Liver (tissue), 9 donors: ENCODE data around the gene TTC21A. TPM values are rescaled to one million over a fixed set of nuclear protein-coding genes. Genes with fewer than 3 reads are reported as not detected.

Source experiments
- DNase-seq: peaks from one replicate; pipeline ENCODE4 v3.0.0-alpha.2; 2017; ENCODE audit warnings: low spot score
- H3K27ac ChIP-seq, 2 donors: one replicate each; pipeline ENCODE4 v1.7.0; 2013; ENCODE audit warnings: inconsistent platforms in 2 of 2, low read length in 2 of 2, control low read depth in 1 of 2, low read depth in 1 of 2, mild to moderate bottlenecking in 1 of 2
- H3K27me3 ChIP-seq, 4 donors: one replicate each; pipeline versions ENCODE4 v1.6.1 to v1.7.0; 2013; ENCODE audit warnings: low read length in 3 of 4, inconsistent platforms in 1 of 4, mild to moderate bottlenecking in 1 of 4, moderate library complexity in 1 of 4; ENCODE audit not compliant: control insufficient read depth in 4 of 4, insufficient read depth in 4 of 4
- H3K36me3 ChIP-seq, 4 donors: one replicate each; pipeline versions ENCODE4 v1.6.1 to v1.7.0; 2013; ENCODE audit warnings: low read length in 3 of 4, mild to moderate bottlenecking in 3 of 4, low read depth in 1 of 4, moderate library complexity in 1 of 4; ENCODE audit not compliant: control insufficient read depth in 4 of 4, insufficient read depth in 3 of 4
- H3K4me1 ChIP-seq, 4 donors: one replicate each; pipeline versions ENCODE4 v1.6.1 to v1.7.0; 2013; ENCODE audit warnings: low read length in 3 of 4, mild to moderate bottlenecking in 3 of 4, moderate library complexity in 1 of 4; ENCODE audit not compliant: control insufficient read depth in 4 of 4, insufficient read depth in 4 of 4
- H3K4me3 ChIP-seq, 3 donors: one replicate each; pipeline versions ENCODE4 v1.6.1 to v1.7.0; 2013; ENCODE audit warnings: low read length in 3 of 3, control low read depth in 1 of 3, low read depth in 1 of 3, mild to moderate bottlenecking in 1 of 3
- H3K9ac ChIP-seq, 2 donors: one replicate each; pipeline ENCODE4 v1.7.0; 2013; ENCODE audit warnings: low read length in 2 of 2, mild to moderate bottlenecking in 2 of 2, moderate library complexity in 2 of 2, control low read depth in 1 of 2, low read depth in 1 of 2
- H3K9me3 ChIP-seq, 4 donors: one replicate each; pipeline versions ENCODE4 v1.6.1 to v1.7.0; 2013; ENCODE audit warnings: low read length in 3 of 4; ENCODE audit not compliant: control insufficient read depth in 4 of 4
- ATF3 ChIP-seq: IDR thresholded peaks from 2 replicates; pipeline ENCODE4 v1.6.1; 2016; ENCODE audit warnings: antibody characterized with exemption
- CTCF ChIP-seq: fragments of 150-350 bp; IDR thresholded peaks from 2 replicates; pipeline ENCODE4 v1.5.1; 2017; ENCODE audit warnings: improper control_type of control experiment, low read depth, low read length; ENCODE audit not compliant: missing input control
- EGR1 ChIP-seq, 2 donors: IDR thresholded peaks; 2 replicates each; pipeline ENCODE4 v1.6.1; 2016 to 2018; ENCODE audit warnings: antibody characterized with exemption in 2 of 2, low read depth in 2 of 2
- FOXA1 ChIP-seq: IDR thresholded peaks from 2 replicates; pipeline ENCODE4 v1.6.1; 2016; ENCODE audit warnings: antibody characterized with exemption
- FOXA2 ChIP-seq: IDR thresholded peaks from 2 replicates; pipeline ENCODE4 v1.6.1; 2016; ENCODE audit warnings: antibody characterized with exemption
- GABPA ChIP-seq, 2 donors: IDR thresholded peaks in 1 of 2; conservative IDR thresholded peaks in 1 of 2; 2 replicates each; pipeline ENCODE4 v1.6.1; 2016; ENCODE audit warnings: antibody characterized with exemption in 2 of 2, mild to moderate bottlenecking in 1 of 2, moderate library complexity in 1 of 2
- HNF4A ChIP-seq, 2 donors: conservative IDR thresholded peaks; 2 replicates each; pipeline ENCODE4 v1.6.1; 2016; ENCODE audit warnings: antibody characterized with exemption in 2 of 2, mild to moderate bottlenecking in 2 of 2
- HNF4G ChIP-seq: IDR thresholded peaks from 2 replicates; pipeline ENCODE4 v1.6.1; 2016; ENCODE audit warnings: antibody characterized with exemption
- JUND ChIP-seq, 2 donors: IDR thresholded peaks; 2 replicates each; pipeline ENCODE4 v1.6.1; 2016; ENCODE audit warnings: antibody characterized with exemption in 2 of 2
- MAX ChIP-seq: IDR thresholded peaks from 2 replicates; pipeline ENCODE4 v1.6.1; 2016; ENCODE audit warnings: antibody characterized with exemption
- NR2F2 ChIP-seq: IDR thresholded peaks from 2 replicates; pipeline ENCODE4 v1.6.1; 2016; ENCODE audit warnings: antibody characterized with exemption
- RAD21 ChIP-seq, 2 donors: IDR thresholded peaks; 2 replicates each; pipeline ENCODE4 v1.6.1; 2016; ENCODE audit warnings: antibody characterized with exemption in 2 of 2, mild to moderate bottlenecking in 2 of 2
- REST ChIP-seq: IDR thresholded peaks from 2 replicates; pipeline ENCODE4 v1.6.1; 2016; ENCODE audit warnings: antibody characterized with exemption, mild to moderate bottlenecking
- RXRA ChIP-seq, 2 donors: IDR thresholded peaks; 2 replicates each; pipeline ENCODE4 v1.6.1; 2017 to 2018; ENCODE audit warnings: antibody characterized with exemption in 2 of 2, mild to moderate bottlenecking in 1 of 2
- SP1 ChIP-seq: IDR thresholded peaks from 2 replicates; pipeline ENCODE4 v1.6.1; 2018; ENCODE audit warnings: antibody characterized with exemption, mild to moderate bottlenecking
- TAF1 ChIP-seq: conservative IDR thresholded peaks from 2 replicates; pipeline ENCODE4 v1.6.1; 2016; ENCODE audit warnings: antibody characterized with exemption, mild to moderate bottlenecking
- YY1 ChIP-seq: IDR thresholded peaks from 2 replicates; pipeline ENCODE4 v1.6.1; 2016; ENCODE audit warnings: antibody characterized with exemption, mild to moderate bottlenecking
- ZBTB33 ChIP-seq: IDR thresholded peaks from 2 replicates; pipeline ENCODE4 v1.6.1; 2016; ENCODE audit warnings: antibody characterized with exemption
- WGBS: extraction: QIAGEN DNeasy Blood & Tissue Kit; methylation state at CpG from one replicate; pipeline ENCODE4 v1.1.7; 2013; 5-methylcytosine and 5-hydroxymethylcytosine counted together
- polyA plus RNA-seq, 2 donors: library from polyadenylated mRNA; stranded (reverse) in 1 of 2; unstranded in 1 of 2; fragments of 200-250 nt in 1 of 2; fragments of >200 nt in 1 of 2; fragmentation: Nextera tagmentation in 1 of 2; extraction: Ambion mirVana in 1 of 2; gene quantifications; one replicate each; pipeline versions ENCODE4 v1.2.1 to v1.2.3, GENCODE V29; 2013 to 2015
- total RNA-seq, 2 donors: library from RNA; depleted of rRNA; stranded (reverse); fragments of >200 nt; gene quantifications; one replicate each; pipeline ENCODE4 v1.2.3, GENCODE V29; 2014
- donor health status: healthy.
- donor health status: healthy.
- donor health status: healthy.
- donor health status: healthy.
- donor health status: healthy.

TTC21A gene
- total and polyA plus RNA-seq, 4 donors = 0.28 to 3.3 (median 1.6) TPM

GRCh38 chr3:39086144-39086543 lies 21.3 kb upstream of the TTC21A start:
- TF ChIP-seq FOXA1 = no peak
- TF ChIP-seq GABPA (IDR thresholded peaks at IDR 0.05 in 1 of 2, conservative IDR thresholded peaks at IDR 0.05 in 1 of 2) = no peak
- TF ChIP-seq FOXA2 = no peak
- TF ChIP-seq ZBTB33 = no peak
- no peak for TF ChIP-seq HNF4G
- TF ChIP-seq TAF1 = no peak
- TF ChIP-seq YY1 = no peak
- TF ChIP-seq ATF3 = no peak
- no peak for TF ChIP-seq MAX
- TF ChIP-seq RXRA (IDR thresholded peaks at IDR 0.05) = no peak
- no peak for TF ChIP-seq CTCF
- no peak for TF ChIP-seq EGR1 (IDR thresholded peaks at IDR 0.05; ENCODE audit: low read depth in 2 of 2)
- no peak for TF ChIP-seq REST
- no peak for TF ChIP-seq JUND (IDR thresholded peaks at IDR 0.05)
- no peak for TF ChIP-seq NR2F2
- no peak for TF ChIP-seq HNF4A (conservative IDR thresholded peaks at IDR 0.05)
- peaks cover 4 to 54% (median 39%) of the 10 kb centered on the region in 4 donors for H3K36me3 ChIP-seq
- no peaks in the 10 kb centered on the region for H3K27me3 ChIP-seq
- H3K4me3 ChIP-seq = no peak overlapping the region
- 94% methylated on average over 4 of the region's 4 CpGs for WGBS
- no peaks in the 10 kb centered on the region for H3K4me1 ChIP-seq
- H3K27ac ChIP-seq = no peak overlapping the region
- no peak for DNase-seq
- no peak overlapping the region for H3K9ac ChIP-seq
- H3K9me3 ChIP-seq = no peaks in the 10 kb centered on the region

GRCh38 chr3:39088456-39088855 lies 19.0 kb upstream of the TTC21A start:
- no peaks in the 10 kb centered on the region for H3K9me3 ChIP-seq
- peaks cover 8 to 69% (median 46%) of the 10 kb centered on the region in 4 donors for H3K36me3 ChIP-seq
- 98% methylated on average over 3 of the region's 3 CpGs for WGBS
- DNase-seq = no peak
- no peaks in the 10 kb centered on the region for H3K27me3 ChIP-seq
- H3K9ac ChIP-seq = no peak overlapping the region
- H3K27ac ChIP-seq = no peak overlapping the region
- H3K4me1 ChIP-seq = no peaks in the 10 kb centered on the region
- no peak overlapping the region for H3K4me3 ChIP-seq
- TF ChIP-seq FOXA2 = no peak
- TF ChIP-seq NR2F2 = no peak
- TF ChIP-seq CTCF = no peak
- no peak for TF ChIP-seq MAX
- no peak for TF ChIP-seq RAD21 (IDR thresholded peaks at IDR 0.05)
- no peak for TF ChIP-seq ZBTB33
- TF ChIP-seq EGR1 (IDR thresholded peaks at IDR 0.05; ENCODE audit: low read depth in 2 of 2) = no peak
- no peak for TF ChIP-seq SP1
- no peak for TF ChIP-seq TAF1
